Measurements from ENCODE around the gene CRNN.

The CRNN gene

DNA sequence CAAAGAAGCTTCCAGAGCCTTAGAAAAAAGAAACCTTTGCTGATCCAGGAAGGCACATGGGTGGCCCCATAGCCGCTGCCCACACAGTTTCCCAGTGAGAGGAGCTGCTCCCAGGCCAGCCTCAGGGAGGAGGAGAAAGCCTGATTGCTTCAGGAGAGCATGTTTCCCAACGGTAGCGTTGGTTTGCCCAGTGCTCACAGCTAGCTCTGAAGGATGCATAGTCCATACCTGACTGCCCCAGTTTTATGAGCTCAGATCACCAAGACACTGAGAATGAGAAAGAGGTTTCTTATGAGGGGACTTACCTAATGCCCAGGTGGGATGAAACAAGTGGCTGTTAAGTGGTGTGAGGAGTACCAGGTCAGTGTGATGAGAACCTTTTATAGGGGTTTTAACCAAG lies at the start of gene CRNN:
CRNN (minus strand) TSS at position 355 of the 400 bp plus-strand sequence. CDS start 2,030 bp downstream, outside the sequence.
- DNase-seq (ENCODE audit: insufficient read length, low spot score) = no peak
- no peak for TF ChIP-seq POLR2A (IDR thresholded peaks at IDR 0.05; ENCODE audit: low read depth, low read length)
- no peak for FAIRE-seq

DNA sequence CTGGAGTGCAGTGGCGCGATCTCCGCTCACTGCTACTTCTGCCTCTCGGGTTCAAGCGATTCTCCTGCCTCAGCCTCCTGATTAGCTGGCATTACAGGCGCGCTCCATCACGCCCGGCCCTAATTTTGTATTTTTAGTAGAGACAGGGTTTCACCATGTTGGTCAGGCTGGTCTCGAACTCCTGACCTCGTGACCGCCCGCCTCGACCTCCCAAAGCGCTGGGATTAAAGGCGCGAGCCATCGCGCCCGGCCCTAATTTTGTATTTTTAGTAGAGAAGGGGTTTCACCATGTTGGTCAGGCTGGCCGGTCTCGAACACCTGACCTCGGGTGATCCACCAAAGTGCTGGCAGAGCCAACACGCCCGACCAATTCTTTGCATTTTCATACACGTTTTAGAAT lies 48.6 kb upstream of the CRNN start:
- no peak for FAIRE-seq
- no peak for TF ChIP-seq POLR2A (IDR thresholded peaks at IDR 0.05; ENCODE audit: low read depth, low read length)
- no peak for DNase-seq (ENCODE audit: insufficient read length, low spot score)

DNA sequence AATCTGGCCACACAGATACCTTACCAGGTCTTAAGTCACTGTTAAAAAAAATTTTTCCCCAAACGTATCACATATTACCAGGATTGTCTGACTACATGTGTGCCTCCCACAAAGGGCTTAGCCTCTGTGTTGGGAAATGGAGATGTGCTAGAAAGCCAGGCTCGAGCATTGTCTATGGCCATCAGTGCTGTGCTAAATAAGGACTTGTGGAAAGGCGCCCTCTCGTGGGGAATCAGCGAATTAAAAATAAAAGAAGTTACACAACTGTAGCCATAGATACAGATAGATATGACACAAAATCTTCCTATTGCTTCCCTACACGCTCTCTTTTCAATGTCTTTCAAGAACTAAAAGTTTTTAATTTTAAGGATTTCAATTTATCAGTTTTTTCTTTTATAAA lies 47.5 kb upstream of the CRNN start:
- TF ChIP-seq POLR2A (IDR thresholded peaks at IDR 0.05; ENCODE audit: low read depth, low read length) = no peak
- FAIRE-seq (no peak), DNase-seq (ENCODE audit: insufficient read length, low spot score) (peak; percentile 18)

DNA sequence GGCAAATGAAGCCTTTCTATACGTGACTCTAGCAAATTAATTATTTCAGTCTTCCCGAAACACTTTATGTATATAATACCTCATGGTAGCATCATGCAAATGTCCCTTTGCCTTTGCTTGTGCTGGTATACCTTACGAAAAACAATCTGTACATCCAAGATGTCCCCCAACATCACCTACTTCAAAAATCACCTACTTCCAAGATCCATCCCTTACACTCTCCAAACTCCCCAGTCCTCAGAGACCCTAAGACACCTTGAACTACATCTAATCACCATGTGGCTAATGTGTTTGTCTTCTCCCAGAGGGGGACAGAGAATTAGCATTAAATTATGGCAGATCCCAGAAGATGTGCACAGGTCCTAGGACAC lies 46.5 kb upstream of the CRNN start:
- no peak for DNase-seq (ENCODE audit: insufficient read length, low spot score)
- no peak for TF ChIP-seq POLR2A (IDR thresholded peaks at IDR 0.05; ENCODE audit: low read depth, low read length)
- FAIRE-seq = no peak

DNA sequence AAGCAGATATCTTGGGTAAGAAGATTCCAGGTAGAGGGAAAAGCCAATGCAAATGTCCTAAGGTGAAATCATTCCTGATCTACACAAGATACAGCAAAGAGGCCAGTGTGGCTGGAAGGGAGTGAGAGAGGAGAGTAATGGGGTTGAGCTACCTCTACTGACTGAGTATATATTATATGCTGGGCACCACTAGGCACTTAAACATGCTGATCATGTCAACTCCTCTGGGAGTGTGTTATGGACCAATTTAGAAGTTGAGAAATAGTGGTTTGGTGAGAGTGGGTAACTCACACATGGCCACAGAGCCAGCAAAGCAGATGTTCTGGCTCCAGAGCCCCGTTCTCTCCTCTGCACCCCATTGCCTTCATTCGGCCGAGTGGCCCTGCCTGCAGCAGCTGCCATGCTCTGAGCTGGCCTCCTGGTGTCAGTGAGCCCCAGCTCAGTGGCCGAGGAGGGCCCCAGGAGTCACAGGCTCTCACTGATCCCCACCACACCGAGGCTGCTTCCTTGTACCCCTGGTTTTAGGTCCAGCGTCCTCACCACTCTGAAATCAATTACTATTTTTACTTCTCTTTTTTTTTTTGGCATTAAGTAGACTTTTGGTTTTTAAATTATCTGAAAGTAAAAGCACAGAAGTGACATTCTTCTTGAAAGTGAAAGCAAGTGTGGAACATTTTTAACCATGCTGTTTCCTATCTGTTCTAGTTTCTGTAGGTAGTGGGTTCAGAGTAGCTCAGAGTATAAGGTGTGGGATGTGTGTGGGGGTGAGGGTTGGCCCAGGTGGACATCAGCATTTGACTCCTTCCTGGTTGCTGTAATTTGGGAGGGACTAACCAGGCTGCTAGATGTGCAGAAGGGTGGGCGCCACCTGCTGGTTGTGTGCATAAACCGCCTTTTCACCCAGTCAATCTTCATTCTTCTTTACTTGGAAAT lies 45.8 kb upstream of the CRNN start:
- no peak for FAIRE-seq
- peak; percentile 42 for DNase-seq (ENCODE audit: insufficient read length, low spot score)
- no peak for TF ChIP-seq POLR2A (IDR thresholded peaks at IDR 0.05; ENCODE audit: low read depth, low read length)

DNA sequence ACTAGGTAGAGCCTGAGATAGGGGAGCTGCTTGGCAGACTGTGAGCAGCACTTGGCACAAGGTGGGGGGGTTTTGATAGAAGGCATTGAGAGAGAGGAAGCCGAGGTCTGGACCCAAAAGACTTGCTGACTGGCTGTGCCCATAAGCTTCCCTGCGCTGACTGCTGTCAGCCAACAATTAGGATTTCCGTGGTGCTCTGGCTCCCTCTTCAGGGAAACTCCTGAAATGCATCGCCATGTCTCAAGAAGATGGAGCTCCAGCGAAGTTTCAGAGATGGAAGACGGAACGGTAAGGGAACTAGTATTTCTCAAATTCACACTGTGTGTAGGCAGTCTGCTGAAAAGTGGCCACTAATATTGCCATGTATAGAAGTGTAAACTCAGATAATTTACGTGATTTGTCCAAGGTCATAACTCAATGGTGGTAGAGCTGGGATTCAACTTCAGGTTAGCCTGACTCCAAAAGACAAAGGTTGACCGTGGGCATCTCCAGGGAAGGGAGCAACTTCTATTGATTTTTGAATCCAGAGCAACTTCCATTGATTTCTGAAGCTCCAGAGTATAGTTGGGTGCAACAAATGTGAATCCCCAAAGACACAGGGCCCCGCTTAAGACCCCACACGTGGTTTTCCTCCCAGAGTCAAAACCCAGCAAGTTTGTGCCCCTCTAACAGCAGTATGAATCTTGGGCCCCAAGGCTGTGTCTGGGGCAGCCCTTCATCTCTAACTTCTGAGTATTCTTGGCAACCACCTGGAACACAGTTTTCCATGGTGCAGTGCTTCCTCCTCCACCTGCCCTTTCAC lies 44.5 kb upstream of the CRNN start:
- FAIRE-seq (no peak), DNase-seq (ENCODE audit: insufficient read length, low spot score) (peak; percentile 41)
- no peak for TF ChIP-seq POLR2A (IDR thresholded peaks at IDR 0.05; ENCODE audit: low read depth, low read length)

DNA sequence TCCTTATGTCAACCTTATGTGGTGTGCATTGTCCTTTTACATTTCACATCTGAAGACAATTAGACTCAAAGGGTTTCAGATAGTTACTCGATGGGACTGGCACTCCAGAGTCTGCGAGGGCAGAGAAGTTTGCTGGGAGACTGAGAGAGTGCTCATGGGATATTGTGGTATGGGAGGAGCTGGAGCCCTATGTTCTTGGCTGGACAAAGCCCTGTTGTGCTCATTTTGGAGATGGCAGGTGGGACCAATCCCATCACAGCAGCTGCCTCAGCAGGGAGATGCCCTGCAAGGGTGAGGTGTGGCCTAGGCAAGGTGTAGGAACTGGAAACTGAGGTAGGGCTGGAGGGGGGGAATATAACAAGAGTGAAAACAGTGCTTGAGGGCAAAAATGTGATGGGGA lies 43.5 kb upstream of the CRNN start:
- TF ChIP-seq POLR2A (IDR thresholded peaks at IDR 0.05; ENCODE audit: low read depth, low read length) = no peak
- DNase-seq (ENCODE audit: insufficient read length, low spot score) (no peak), FAIRE-seq (no peak)

DNA sequence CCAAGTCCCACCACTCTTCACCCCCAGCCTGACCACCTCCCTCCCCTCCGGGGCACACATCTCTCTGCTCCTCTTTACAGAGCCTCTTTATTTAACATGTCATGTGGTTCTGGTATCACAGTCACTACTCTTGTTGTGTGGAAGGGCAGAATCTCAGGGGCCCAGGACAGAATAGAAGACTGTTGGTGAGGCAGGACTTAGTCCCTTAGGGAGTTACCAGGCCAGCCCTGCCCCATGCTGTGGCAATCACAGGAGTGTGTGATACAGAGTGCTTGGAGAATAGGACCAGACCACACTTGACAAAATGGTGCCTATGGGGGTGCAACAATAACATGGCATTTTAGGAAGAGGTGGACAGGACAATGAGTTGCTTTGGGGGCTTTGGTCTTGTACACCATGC lies 43.0 kb upstream of the CRNN start:
- no peak for TF ChIP-seq POLR2A (IDR thresholded peaks at IDR 0.05; ENCODE audit: low read depth, low read length)
- DNase-seq (ENCODE audit: insufficient read length, low spot score) (no peak), FAIRE-seq (no peak)

DNA sequence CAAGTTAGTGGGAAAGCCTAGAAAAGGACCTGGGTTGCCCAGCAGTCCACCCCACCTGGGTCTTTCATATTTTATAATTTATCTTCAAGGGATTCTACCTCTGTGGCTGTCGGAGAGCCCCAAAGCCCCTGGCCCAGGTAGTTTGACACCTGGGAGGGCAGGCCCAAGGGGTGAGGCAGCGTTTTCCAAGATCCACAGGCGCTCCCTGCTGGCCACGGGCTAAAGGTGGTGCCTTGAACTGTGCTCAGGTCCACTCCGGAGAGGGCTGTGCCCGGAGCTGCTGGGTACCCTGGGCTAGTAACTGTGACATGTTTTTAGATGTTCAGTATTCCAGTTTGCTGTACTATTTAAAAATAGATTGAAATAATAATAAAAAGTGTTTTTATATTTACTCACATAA lies 37.2 kb upstream of the CRNN start:
- TF ChIP-seq POLR2A (IDR thresholded peaks at IDR 0.05; ENCODE audit: low read depth, low read length) = no peak
- FAIRE-seq = no peak
- no peak for DNase-seq (ENCODE audit: insufficient read length, low spot score)

DNA sequence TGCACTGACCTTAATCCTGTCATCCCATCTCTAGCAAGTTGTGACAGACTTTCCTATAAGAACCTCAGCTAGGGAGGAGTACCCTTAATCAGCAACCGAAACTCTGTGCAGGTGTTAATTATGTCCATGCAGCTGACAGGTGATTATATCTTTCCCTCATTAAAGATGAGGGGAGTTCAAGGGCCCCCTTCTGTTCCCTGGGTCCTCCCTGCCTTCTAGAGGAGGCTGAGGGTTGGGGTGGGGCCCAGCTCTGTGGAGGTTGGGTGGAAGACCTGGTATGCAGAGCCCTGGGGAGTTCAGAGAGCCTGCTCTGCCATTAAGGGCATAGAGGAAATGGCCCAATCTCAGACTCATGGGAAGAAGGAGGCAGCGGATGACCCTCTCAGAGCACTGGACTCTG lies 35.6 kb upstream of the CRNN start:
- no peak for DNase-seq (ENCODE audit: insufficient read length, low spot score)
- no peak for FAIRE-seq
- TF ChIP-seq POLR2A (IDR thresholded peaks at IDR 0.05; ENCODE audit: low read depth, low read length) = no peak

DNA sequence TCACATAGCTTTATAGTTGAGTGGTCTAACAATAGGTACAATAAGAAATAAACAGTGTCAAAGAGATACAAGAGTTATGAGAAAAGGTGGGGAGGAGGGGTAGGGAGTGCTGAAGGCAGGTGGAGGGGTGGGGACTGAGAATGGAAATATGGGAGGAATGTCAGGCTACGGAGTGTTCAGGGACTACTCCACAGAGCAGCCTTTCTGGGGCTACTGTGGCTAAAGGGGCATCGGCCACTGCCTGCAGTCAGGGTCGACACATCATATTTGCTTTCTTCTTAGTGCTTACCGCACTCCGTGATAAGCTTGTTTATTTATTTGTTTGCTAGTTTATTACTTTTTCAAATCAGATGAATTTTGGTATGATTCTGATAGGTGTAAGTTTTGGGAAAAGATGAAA lies 34.4 kb upstream of the CRNN start:
- TF ChIP-seq POLR2A (IDR thresholded peaks at IDR 0.05; ENCODE audit: low read depth, low read length) = no peak
- no peak for FAIRE-seq
- no peak for DNase-seq (ENCODE audit: insufficient read length, low spot score)

DNA sequence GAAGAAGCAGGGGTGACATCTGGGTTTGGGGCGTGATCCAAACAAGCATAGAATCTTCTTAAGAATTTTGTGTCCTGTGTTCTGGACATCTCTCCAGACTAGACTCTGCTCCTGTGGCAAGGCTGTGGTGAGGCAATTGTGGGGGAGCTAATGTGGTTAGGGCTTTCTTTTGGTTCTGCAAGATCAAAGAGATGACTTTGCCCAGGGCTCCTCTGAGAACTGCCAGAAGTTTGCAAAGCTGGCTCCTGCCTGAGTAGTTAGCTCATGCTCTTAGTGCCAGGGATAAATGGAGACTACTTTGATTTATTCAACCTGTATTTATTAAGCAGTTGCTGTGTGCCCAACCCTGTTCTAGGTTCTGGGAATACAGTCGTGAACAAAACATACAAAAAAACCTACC lies 34.0 kb upstream of the CRNN start:
- no peak for TF ChIP-seq POLR2A (IDR thresholded peaks at IDR 0.05; ENCODE audit: low read depth, low read length)
- DNase-seq (ENCODE audit: insufficient read length, low spot score) (no peak), FAIRE-seq (no peak)

DNA sequence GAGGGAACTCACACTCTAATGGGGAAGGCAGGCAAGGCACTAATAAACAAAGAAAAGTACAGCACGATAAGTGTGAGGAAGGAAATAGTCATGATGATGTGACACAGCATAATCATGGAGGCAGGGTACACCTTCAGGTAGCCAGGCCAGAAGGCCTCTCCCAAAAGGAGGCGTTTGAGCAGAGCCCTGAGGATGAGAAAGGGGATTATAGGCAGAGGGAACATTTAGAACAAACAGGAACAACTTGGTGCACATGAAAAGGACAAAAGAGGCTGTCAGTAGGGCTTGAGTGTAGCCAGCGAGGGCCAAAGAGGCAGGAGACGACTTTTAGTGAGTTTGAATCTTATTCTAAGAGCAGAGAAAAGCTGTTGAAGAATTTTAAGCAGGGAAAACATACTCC lies 33.4 kb upstream of the CRNN start:
- TF ChIP-seq POLR2A (IDR thresholded peaks at IDR 0.05; ENCODE audit: low read depth, low read length) = no peak
- no peak for FAIRE-seq

DNA sequence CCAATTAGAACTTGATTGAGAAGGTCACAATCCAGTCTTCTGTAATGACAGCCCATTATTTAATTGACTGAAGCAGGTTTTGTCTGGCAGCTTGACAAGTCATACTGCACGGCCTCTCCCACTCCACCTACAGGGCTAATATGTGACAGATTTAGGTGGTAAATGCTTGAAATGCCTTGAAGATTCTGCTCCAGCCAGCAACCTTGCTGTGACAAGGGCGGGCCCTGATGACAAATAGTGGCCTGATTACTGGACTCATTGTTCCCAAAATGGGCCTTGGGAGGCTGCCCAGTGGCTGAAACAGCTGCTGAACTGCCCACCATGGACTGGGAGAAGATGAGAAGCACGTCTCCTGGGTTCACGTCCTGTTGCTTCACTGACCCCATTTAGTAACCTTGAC lies 30.0 kb upstream of the CRNN start:
- TF ChIP-seq POLR2A (IDR thresholded peaks at IDR 0.05; ENCODE audit: low read depth, low read length) = no peak
- no peak for DNase-seq (ENCODE audit: insufficient read length, low spot score)
- FAIRE-seq = no peak

More for the DNA sequence above, 33.4 kb upstream of the CRNN start:
- no peak for DNase-seq (ENCODE audit: insufficient read length, low spot score)

DNA sequence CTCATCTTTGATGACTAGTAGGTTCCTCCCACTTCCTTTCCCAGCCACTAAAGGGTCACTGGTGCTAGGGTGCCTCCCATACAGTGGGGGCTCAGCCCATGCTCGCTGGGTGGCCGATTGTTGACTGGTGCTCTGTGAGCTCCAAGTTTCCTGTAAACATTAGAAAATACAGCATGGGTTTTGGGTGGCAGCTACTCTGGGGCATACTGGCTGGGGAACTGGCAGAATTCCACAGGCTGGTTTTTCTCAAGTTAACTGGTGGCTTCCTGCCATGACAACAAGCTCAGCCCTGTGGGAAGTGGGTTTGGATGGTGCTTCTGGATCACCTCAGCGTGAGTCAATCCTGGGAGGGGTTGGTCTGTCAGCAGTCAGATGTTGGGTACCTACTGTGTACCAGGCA lies 28.7 kb upstream of the CRNN start:
- no peak for TF ChIP-seq POLR2A (IDR thresholded peaks at IDR 0.05; ENCODE audit: low read depth, low read length)
- no peak for DNase-seq (ENCODE audit: insufficient read length, low spot score)
- FAIRE-seq = no peak

Measured in H54 (cell line).